GM21786 (cell line): ENCODE data around the gene RAD51.

Source experiments
- ATAC-seq: cut with Tn5 transposase; IDR thresholded peaks from one replicate; pipeline ENCODE4 v1.9.1; 2021; ENCODE audit not compliant: unreplicated experiment

Gene RAD51

DNA sequence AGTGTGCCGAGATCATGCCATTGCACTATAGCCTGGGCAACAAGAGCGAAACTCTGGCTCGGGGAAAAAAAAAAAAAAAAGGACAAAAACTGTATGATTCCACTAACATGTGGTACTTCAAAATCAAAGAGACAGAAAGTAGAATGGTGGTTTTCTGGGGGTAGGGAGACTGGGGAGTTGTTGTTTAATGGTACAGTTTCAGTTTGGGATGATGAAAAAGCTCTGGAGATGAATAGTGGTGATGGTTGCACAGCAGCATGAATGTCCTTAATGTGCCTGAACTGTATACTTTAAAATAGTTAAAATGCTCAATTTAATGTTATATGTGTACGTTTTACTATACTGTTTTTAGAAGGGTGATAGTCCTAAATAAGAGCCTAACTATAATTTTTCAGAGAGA, 27.4 kb downstream of the RAD51 start:
- no peak for ATAC-seq

DNA sequence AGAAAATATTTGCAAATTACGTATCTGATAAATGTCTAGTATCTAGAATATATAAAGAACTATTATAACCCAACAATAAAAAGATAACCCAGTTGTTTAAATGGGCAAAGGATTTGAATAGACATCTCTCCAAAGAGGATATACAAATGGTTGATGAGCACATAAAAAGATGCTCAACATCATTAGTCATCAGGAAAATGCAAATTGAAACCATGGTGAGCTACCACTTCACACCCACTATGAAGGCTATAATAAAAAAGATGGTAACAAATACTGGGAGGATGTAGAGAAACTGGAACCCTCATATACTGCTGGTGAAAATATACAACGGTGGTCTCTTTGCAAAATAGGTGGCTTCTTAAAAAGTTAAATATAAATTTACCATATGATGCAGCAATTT, 28.0 kb downstream of the RAD51 start:
- ATAC-seq: no peak

DNA sequence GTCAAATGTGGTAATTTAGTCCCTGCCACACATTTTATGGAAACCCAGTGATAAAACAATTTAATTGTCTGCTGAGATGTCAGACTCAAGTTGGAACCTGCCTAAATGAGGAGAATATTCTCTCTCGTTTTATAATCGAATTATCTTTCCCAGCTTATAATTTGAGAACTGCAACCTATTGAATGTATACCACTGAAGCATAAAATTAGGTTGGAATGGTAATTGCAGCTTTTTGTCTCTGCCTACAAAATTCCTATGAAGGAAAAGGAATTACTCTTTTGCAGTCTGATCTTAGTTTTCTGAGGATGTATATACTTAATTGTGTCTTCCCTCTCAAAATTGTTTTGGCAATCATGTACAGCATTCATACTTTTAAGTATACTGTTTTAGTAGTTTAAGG, 28.9 kb downstream of the RAD51 start:
- no peak for ATAC-seq

DNA sequence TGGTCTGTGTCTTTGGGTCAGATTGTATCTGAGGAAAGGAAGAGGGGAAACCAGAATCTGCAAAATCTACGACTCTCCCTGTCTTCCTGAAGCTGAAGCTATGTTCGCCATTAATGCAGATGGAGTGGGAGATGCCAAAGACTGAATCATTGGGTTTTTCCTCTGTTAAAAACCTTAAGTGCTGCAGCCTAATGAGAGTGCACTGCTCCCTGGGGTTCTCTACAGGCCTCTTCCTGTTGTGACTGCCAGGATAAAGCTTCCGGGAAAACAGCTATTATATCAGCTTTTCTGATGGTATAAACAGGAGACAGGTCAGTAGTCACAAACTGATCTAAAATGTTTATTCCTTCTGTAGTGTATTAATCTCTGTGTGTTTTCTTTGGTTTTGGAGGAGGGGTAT, 36.1 kb downstream of the RAD51 start:
- ATAC-seq: no peak

DNA sequence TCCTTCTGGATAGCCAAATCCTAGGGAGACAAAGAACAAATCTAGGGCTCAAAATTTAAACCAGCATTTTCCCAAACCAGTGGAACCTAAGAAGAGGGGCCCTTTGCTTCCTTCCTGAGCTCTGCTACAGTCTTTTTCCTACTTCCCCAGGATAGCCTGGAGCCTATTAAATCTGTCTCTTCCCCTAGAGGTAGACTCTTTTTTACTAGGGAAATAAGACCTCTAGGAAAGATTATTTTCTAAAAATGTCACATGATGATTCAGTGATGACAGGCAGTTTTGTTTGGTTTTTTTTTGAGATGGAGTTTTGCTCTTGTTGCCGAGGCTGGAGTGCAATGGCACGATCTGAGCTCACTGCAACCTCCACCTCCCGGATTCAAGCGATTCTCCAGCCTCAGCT, 41.6 kb downstream of the RAD51 start:
- no peak for ATAC-seq

DNA sequence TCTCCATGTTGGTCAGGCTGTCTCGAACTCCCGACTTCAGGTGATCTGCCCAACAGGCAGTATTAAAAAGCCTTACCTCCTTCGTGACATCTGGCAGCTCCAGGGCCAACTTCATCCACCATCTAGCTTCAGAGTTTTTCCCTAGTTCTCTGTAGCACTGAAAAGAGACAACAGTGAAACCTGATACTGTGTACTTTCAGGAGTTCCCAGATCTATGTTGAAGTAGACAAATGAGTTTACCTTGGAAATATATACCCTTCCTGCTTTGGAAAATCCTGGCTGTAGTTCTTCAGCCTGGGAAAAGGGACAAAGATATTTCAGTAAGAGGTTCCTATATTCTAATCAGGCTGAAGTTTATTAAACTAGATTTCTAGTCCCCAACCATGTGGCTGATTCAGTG, 42.1 kb downstream of the RAD51 start:
- no peak for ATAC-seq

DNA sequence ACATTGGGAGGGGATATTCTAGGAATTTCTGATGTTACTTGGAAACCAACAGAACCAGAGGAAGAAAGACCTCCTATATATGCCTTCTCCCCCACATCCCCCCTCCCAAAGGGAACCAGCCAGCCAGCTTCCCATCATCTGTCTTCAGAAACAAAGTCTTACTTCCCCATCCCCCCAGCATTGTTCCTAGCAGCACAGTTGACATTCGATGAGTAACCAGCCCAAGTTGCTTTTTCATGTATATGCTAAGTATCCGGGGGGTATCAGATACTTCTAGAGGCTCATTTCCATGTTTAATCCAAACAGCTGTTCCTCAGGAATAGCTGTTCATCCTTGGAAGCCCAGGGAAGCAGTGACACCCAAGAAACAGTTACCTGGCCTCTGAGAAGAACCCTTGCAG, 44.1 kb downstream of the RAD51 start:
- no peak for ATAC-seq

DNA sequence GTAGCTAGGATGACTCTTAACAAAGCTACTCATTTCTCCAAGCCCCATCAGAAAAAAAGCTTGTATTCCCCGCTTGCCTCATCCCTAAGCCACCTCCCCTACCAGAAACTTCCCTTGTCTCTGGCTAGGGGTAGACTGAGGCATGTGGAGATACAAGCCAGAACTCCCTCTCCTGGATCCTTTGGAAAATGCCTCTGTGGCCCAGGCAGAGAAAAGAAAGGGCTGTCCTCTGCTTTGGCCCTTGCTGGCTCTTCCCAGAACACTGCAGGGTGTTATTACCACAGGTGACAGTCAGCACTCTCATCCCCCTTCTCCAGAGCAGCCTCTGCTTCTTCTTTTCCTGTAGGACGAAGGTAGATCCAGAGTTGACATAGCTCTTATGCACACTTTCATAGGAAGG, 44.9 kb downstream of the RAD51 start:
- no peak for ATAC-seq

DNA sequence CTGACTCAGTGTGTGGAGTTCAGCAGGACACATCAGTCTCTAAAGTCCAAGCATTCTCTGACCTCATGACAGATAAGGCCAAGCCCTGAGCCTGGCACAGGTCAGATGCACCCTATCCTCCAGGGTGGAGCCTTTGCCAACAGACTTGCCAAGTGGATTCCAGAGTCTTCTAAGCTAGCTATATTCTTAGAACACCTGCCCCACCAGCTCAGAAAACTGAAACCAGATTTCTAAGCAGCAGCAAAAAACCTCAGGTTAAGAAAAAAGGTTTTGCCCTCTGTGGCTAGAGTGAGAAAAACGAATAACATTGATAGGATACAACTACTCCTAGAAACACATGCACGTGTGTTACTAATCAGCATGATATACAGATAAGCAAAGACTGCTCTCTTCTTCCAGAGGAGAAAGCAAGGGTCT, 48.5 kb downstream of the RAD51 start:
- ATAC-seq: peak; percentile 17

DNA sequence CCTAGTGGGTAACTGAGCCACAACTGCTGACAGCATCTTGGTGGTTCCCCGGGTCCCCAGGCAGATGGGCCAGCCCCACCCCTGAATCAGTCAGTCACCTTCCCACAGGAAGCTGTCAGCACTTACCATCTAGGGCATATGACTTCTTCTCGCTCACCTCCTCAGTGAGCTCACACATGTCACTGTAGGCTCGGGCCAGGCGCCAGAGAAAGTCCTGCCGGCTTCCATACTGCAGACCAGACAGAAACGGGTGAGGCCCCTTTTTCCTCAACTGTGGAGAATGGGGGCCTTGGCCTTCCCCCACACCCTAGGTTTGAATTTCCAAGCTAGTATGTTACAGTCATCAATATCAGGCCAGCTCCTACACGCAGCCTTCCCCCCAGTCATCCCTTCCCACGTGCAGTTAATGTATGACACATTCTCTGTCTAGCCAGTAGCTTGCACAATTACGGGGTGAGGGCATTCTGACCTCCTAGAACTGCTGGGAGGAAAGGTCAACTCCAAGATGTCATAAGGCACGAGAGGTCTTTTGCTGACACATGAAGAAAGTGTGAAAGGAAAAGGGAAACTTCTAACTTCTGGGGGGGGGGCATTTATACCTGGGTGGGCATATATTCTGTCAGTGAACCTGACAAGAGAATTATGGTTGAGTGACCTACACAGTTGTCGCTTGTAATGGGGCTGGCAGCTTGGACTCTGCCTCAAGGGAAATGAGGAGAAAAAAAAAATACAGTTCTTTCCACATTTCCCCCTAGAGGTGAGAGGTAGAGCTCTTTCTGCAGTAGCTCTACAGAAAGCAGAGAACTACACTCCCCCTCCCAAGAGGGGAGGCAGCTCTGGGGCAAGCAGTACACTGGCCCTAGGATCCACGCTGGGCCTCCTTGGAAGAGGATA, 49.2 kb downstream of the RAD51 start:
- peak; percentile 68 for ATAC-seq

DNA sequence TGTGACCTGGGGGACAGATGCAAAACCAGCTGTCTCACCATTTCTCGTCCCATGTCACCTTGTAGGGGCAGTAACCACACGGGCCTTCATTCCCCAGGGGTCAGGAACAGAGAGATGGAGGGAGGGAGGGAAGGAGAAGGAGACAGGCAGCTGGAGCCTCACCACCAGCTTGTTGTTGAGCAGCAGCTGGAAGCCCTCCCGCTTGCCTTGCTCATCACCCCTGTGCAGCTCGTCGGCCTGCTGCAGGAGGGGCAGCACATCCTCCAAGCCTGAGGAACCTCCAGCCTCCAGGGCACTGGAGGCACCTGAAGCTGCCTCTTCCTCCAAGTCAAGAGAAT, 49.8 kb downstream of the RAD51 start:
- ATAC-seq: no peak

DNA sequence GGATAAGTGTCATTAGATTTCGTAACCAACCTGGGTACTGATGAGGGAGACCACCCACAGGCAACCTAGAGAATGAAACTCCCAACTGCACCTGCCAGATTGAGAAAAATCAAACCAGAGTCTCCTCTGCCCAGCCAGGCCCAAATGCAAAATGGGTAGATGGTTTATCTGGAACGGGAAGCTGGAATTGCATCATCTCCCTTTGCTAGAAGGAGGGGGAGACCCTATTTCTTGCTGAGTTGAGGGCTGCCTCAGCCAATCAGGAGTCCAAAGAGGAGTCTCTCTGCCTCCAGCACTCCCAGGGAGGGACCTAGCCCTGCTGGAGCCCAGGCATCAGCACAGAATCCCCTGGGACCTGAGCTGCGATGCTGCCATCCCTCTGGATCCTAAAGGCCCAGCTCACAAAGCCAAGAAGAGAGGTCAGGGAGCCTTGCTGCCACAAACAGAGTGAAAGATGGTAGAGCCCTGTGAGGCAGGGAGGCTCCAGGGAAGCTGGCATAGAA, 52.0 kb downstream of the RAD51 start:
- no peak for ATAC-seq

DNA sequence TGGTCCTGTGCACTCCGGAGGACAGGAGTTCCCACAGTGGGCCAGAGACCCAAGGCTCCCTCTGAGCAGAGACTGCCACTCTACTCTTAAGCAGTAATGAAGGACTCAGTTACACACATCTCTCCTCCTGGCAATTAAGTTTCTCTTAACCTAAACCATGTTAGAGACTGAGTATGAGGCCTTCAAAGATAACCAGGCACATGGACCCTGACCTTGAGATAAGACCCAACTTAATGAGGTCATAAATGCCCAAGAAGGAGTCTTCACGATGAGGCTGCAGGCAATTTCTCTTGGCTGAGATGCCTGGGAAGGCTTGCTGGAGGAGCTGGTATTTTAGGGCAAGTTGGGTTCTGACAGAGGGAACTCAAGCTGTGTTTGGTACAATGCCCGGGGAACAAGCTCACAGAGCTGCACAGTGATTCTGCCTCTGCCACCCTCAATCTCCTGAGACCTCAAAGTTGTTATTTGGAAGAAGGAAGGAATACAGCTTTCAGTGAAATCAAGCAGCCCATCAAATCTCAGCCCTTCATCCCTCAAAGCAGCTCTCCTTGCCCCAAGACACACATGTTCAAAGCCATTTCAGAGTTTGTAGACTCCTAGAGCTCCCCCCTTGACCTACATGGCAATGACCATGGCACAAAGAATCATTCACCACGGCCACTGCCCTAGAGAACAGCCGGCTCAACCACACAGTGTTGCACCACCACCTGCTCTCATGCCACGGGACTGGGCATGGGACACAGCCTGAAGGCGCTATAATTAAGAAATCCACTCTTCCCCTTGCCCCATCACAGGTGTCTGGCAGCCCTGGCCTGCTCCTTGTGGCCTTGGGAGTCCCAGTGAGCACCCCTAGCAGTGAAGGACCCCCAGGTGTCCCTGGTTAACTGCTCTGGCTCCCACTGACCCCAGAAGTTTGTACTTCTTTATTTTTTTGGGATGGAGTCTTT, 53.0 kb downstream of the RAD51 start:
- ATAC-seq: no peak

DNA sequence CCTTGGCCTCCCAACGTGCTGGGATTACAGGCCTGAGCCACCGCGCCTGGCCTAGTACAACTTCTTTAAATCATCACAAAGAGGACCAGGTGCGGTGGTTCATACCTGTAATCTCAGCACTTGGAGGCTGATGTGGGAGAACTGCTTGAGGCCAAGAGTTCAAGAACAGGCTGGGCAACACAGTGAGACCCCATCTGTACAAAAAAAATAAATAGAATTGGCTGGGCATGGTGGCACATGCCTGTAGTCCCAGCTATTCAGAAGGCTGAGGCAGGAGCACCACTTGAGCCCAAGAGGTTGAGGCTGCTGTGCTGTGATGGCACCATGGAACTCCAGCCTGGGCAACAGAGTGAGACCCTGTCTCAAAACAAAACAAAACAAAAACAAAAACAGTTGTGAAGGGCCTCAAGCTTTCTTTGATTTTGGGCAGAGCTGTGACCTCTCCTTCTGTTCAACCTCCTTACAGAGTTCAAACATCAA, 54.2 kb downstream of the RAD51 start:
- ATAC-seq: no peak

DNA sequence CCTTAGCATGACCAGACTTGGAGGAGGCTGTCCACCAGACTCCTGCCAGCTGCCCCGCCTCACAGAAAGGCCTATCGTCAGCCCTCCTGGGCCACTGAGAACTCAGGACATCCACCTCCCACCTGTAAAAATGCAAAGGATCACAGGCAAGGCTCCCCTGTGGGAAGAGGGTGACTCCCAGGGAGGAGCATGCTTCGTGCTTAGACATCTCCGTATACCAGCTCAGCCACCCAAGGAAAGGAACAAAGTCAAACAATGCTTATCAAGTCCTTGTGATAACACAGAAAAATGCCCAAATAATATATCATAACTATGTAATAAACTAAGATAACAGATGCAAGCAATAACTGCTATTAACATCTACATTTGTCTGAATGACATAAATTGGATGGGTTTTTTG, 55.9 kb downstream of the RAD51 start:
- ATAC-seq: no peak

DNA sequence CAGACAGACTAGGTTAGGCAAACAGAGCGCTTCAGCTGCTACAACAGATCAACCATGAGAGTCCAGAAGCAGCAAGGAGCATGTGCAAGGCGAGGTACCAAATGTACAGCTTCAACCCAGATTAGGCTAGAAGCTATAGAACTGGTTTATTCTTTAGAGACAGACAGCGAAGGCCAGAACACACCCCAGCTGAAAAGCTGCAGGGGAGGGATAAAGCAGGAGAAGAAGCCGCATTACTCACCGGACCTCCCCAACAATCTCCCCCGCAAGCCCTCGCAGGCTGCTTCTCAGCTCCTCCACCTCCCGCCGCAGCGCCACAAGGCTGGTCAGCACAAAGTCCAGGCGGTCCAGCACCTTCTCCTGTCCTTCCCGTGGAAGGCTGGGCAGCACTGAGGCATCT, 56.8 kb downstream of the RAD51 start:
- no peak for ATAC-seq

DNA sequence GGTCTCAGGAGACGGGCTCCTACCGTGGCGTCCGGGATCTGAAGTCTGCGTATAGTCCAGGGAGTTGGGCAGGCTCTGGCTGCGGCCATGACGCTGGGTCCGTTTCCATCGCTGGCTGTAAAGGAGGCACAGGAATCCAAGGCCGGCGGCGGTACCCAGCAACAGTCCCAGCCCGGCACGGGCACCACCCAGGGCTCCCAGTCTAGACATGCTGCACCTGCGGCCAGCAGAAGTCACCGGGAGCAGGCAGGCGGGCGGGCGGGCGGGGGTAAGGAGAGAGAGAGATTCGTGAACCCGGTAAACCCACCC, 59.6 kb downstream of the RAD51 start:
- no peak for ATAC-seq

DNA sequence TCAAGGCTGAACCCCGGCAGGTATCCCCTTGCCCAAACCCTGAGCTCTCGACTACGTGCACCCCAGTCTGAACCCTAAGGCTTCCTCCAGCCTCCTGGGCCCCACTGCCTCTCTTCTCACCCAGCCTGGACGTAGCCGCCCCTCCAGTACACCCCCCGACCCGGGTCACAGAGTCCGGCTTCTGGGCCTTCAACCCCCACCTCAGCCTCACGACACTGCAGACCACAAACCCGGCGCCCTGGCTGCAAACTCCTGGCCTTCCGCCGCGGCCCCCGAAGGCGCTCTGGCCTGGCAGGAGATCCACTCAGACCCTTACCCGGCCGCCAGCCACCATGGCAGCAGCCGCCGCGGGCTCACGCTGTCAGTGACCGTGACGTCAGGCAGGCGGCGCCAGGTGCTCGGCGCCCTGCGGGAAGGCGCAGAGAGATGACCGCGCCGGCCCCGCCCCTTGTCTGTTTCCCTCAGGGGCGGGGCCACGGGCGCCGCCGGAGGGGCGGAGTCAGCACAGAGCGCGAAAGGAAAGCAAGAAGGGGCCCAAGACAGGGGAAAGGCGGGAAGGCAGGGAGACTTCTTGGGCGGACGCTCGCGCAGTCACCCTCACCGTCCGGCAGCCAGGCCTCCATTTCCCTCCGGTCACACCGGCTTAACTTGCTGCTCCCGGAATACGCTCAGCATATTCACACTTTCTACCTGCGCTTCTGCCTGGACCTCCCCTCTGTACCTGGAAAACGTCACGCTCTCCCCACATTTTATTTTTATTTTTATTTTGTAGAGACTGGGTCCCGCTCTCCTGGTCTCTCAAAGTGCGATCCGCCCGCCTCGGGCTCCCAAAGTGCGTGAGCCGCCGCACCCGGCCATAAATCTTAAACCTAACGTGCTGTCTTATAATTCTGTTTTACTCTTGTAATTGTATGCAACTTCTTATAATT, 60.2 kb downstream of the RAD51 start, which contains the start of gene RMDN3:
Gene RMDN3 (minus strand): TSS at position 372 of the 929 bp plus-strand sequence. CDS start 471 bp downstream, outside the sequence.
- peak; percentile 85 for ATAC-seq

DNA sequence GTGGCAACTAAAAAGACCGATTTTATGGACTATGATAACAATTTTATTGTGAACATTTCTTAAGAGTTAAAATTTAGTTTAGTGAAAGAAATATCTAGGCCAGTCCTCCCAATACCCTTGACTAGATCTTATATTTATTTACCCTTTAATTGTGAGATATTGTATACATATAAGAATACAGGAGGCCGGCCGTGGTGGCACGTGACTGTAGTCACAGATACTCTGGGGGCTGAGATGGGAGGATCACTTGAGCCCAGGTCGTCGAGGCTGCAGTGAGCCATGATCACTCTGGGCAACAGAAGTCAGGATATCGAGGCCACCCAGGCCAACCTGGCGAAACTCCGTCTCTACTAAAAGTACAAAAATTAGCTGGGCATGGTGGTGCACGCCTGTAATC, 60.8 kb downstream of the RAD51 start:
- ATAC-seq: no peak

DNA sequence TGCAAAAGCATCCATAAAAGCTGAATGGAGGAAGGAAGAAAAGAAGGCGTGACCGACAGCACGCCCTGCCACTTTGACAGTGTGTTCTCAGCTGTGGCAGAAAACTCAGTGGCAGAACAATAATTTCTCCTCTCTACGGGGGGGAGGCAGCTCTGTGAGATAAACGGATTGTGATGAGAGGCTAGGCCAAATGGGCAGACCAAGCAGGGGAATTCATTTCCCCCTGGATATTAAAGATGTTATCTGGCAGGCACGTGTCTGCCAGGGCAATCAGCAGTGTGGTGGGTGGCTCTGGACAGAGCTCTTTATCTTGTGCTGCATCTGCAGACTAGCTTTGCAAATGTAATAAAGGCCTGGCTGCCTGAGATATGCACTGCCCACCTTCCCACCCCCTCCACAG, 62.0 kb downstream of the RAD51 start:
- no peak for ATAC-seq

DNA sequence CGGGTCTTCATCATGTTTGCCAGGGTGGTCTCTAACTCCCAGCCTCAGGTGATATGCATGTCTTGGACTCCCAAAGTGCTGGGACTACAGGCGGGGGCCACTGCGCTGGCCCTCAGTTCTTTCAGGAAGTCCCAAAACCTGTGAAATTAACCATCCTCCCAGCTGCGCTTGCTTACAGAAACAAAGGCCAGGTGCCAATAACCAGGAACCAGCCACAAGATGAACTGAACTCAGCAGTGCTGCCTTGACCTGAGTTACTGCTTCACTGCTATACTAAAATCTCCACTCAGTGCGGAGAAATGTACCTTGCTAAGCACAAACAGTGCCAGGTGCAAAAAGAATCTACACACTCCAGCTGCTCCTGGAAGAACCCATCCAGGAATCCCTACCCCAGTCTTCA, 65.0 kb downstream of the RAD51 start:
- no peak for ATAC-seq
